GM12878 (cell line): ENCODE data around the gene TTR. TPM values are rescaled to one million over a fixed set of nuclear protein-coding genes. Genes with fewer than 3 reads are reported as not detected.

Experiments used
- ATAC-seq: fragments of 200-7000 bp; cut with Tn5 transposase; 3 replicates; pipeline ENCODE4 v1.9.1; 2020; ENCODE audit warnings: mild to moderate bottlenecking, moderate library complexity
- BruUV-seq: library from RNA; stranded (reverse); fragments of 400-500 nt; replicated peaks from 2 replicates; lab custom pipeline; 2021; lab: Mats Ljungman, UMichigan
- CTCF ChIA-PET: fragments of 300-600 bp; sonication (Branson Sonifier 250); formaldehyde crosslinking; extraction: SDS; loops from one replicate; lab custom pipeline; 2021; ENCODE audit warnings: inconsistent platforms; lab: Yijun Ruan, JAX
- POLR2A ChIA-PET: fragments of 350-600 bp; formaldehyde crosslinking; extraction: SDS; loops from one replicate; lab custom pipeline; 2021; ENCODE audit warnings: inconsistent platforms; lab: Charles Lee
- RAD21 ChIA-PET: fragments of 300-600 bp; sonication (Branson Sonifier 250); formaldehyde crosslinking; loops from one replicate; lab custom pipeline; 2023; ENCODE audit warnings: antibody characterized with exemption; ENCODE audit not compliant: unreplicated experiment; lab: Charles Lee
- SMC1A ChIA-PET: fragments of 300-600 bp; sonication (Branson Sonifier 250); formaldehyde crosslinking; loops from one replicate; lab custom pipeline; 2023; ENCODE audit not compliant: unreplicated experiment, uncharacterized antibody; lab: Charles Lee
- DNase-seq: peaks from one replicate; pipeline ENCODE4 v3.0.0-alpha.2; 2011; ENCODE audit warnings: low read depth, low spot score
- FAIRE-seq: peaks from 3 replicates; lab custom pipeline; 2011; peaks lifted over from hg19 to GRCh38; lab: Jason Lieb, UNC
- H2AFZ ChIP-seq: 2 replicates; pipeline ENCODE4 v1.6.0; 2011; ENCODE audit warnings: low read depth, low read length, control low read depth; ENCODE audit not compliant: control insufficient read depth
- H3K27ac ChIP-seq: 2 replicates; pipeline ENCODE4 v1.5.1; 2011; ENCODE audit warnings: control low read depth; ENCODE audit not compliant: control insufficient read depth, insufficient read depth
- H3K27me3 ChIP-seq, 2 experiments: replicated peaks in 1 of 2; 2 replicates each; pipeline versions ENCODE4 v1.6.0 to v1.6.1; 2011; ENCODE audit warnings: low read length in 1 of 2; ENCODE audit not compliant: control insufficient read depth in 2 of 2, insufficient read depth in 2 of 2
- H3K36me3 ChIP-seq, 2 experiments: 2 replicates each; pipeline ENCODE4 v1.5.1; 2011; ENCODE audit warnings: low read length in 1 of 2; ENCODE audit not compliant: control insufficient read depth in 2 of 2, insufficient read depth in 2 of 2
- H3K4me1 ChIP-seq: 2 replicates; pipeline ENCODE4 v1.6.1; 2011; ENCODE audit warnings: mild to moderate bottlenecking, low read length, moderate library complexity, mixed read lengths; ENCODE audit not compliant: control insufficient read depth, insufficient read depth
- H3K4me2 ChIP-seq: 2 replicates; pipeline ENCODE4 v1.6.0; 2011; ENCODE audit warnings: control low read depth; ENCODE audit not compliant: control insufficient read depth, insufficient read depth
- H3K4me3 ChIP-seq: fragments of 200-600 bp; sonication (generic); 2 replicates; pipeline ENCODE4 v1.5.1; 2016
- H3K79me2 ChIP-seq: 2 replicates; pipeline ENCODE4 v1.6.0; 2011; ENCODE audit warnings: low read length; ENCODE audit not compliant: control insufficient read depth, insufficient read depth
- H3K9ac ChIP-seq: 2 replicates; pipeline ENCODE4 v1.8.0; 2011; ENCODE audit warnings: low read length, control low read depth, mixed read lengths; ENCODE audit not compliant: control insufficient read depth, insufficient read depth
- H3K9me3 ChIP-seq: replicated peaks from 3 replicates; pipeline ENCODE4 v1.5.1; 2011; ENCODE audit warnings: mild to moderate bottlenecking, low read length; ENCODE audit not compliant: control insufficient read depth, insufficient read depth
- H4K20me1 ChIP-seq: 2 replicates; pipeline ENCODE4 v1.6.0; 2011; ENCODE audit not compliant: control insufficient read depth, insufficient read depth
- BHLHE40 ChIP-seq, 2 experiments: fragments of 450-650 bp in 1 of 2; IDR thresholded peaks; 2 replicates each; pipeline ENCODE4 v1.6.1; 2011 to 2017; ENCODE audit warnings: low read depth in 2 of 2, borderline replicate concordance in 1 of 2, improper control_type of control experiment in 1 of 2, low read length in 1 of 2, mild to moderate bottlenecking in 1 of 2
- CBX3 ChIP-seq: fragments of 200-600 bp; sonication (generic); IDR thresholded peaks from 2 replicates; pipeline ENCODE4 v1.6.1; 2016; ENCODE audit warnings: low read depth, borderline replicate concordance
- CBX5 ChIP-seq: sonication (generic); IDR thresholded peaks from 2 replicates; pipeline ENCODE4 v1.6.1; 2016; ENCODE audit warnings: low read depth, moderate library complexity, mild to moderate bottlenecking, inconsistent platforms
- FOXK2 ChIP-seq: fragments of 450-650 bp; IDR thresholded peaks from 2 replicates; pipeline ENCODE4 v1.6.1; 2017; ENCODE audit warnings: mild to moderate bottlenecking, moderate library complexity
- KDM1A ChIP-seq: fragments of 200-600 bp; sonication (generic); IDR thresholded peaks from 2 replicates; pipeline ENCODE4 v1.6.1; 2016; ENCODE audit warnings: borderline replicate concordance
- MXI1 ChIP-seq: fragments of 150-350 bp; IDR thresholded peaks from 2 replicates; pipeline ENCODE4 v1.6.1; 2011; ENCODE audit warnings: low read depth, mild to moderate bottlenecking, inconsistent platforms, low read length, improper control_type of control experiment
- RCOR1 ChIP-seq: conservative IDR thresholded peaks from 2 replicates; pipeline ENCODE4 v1.6.1; 2012; ENCODE audit warnings: low read depth, low read length, improper control_type of control experiment
- SIX5 ChIP-seq: IDR thresholded peaks from 2 replicates; pipeline ENCODE4 v1.6.1; 2011; ENCODE audit warnings: mild to moderate bottlenecking, low read depth, low read length, moderate library complexity; ENCODE audit not compliant: severe bottlenecking
- TCF7 ChIP-seq: IDR thresholded peaks from 2 replicates; pipeline ENCODE4 v1.6.1; 2014; ENCODE audit warnings: antibody characterized with exemption, borderline replicate concordance
- ZNF207 ChIP-seq: fragments of 450-650 bp; IDR thresholded peaks from 2 replicates; pipeline ENCODE4 v1.6.1; 2014; ENCODE audit warnings: antibody characterized with exemption, mild to moderate bottlenecking, borderline replicate concordance
- WGBS: methylation state at CpG from one replicate; pipeline ENCODE4 v1.1.6; 2016; ENCODE audit warnings: low lambda C conversion rate; ENCODE audit not compliant: insufficient replicate concordance, insufficient coverage; ENCODE audit errors: missing lambda C conversion rate; 5-methylcytosine and 5-hydroxymethylcytosine counted together
- in situ Hi-C: fragments of 300-500 bp; cut with MboI; formaldehyde crosslinking; loops from 9 replicates; pipeline ENCODE4 v1.14.3; 2018; ENCODE audit warnings: mixed read lengths
- intact Hi-C: fragments of 100-400 bp; cut with micrococcal nuclease; formaldehyde crosslinking; loops from one replicate; pipeline ENCODE4 v1.14.2; 2022; ENCODE audit not compliant: unreplicated experiment
- polyA plus RNA-seq, 11 experiments: library from polyadenylated mRNA; depleted of rRNA in 4 of 11; unstranded in 6 of 11; stranded (reverse) in 5 of 11; fragments of >200 nt; fragmentation: Nextera tagmentation in 4 of 11; fragmentation: Illumina TruSeq in 1 of 11; extraction: Ambion mirVana in 4 of 11; extraction: Trizol in 1 of 11; gene quantifications; 1 replicate in 1 of 11; 2 replicates in 10 of 11; pipeline versions ENCODE4 v1.2.1 to v1.2.3, GENCODE V29; 2011 to 2016; ENCODE audit warnings: inconsistent platforms in 2 of 11, missing spikeins in 2 of 11, low read depth in 1 of 11
- total RNA-seq, 4 experiments: library from RNA; depleted of rRNA in 3 of 4; stranded (reverse); fragments of >200 nt in 3 of 4; fragmentation: Illumina TruSeq in 1 of 4; extraction: Trizol in 1 of 4; gene quantifications; 2 replicates each; pipeline versions ENCODE4 v1.2.1 to v1.2.3, GENCODE V29; 2013 to 2021
- TF ChIP-seq, protein P1 (sequence below): IDR thresholded peaks from 2 replicates; pipeline ENCODE4 v1.6.1; 2011; ENCODE audit warnings: mild to moderate bottlenecking, low read depth, low read length, moderate library complexity; ENCODE audit not compliant: insufficient replicate concordance
- TF ChIP-seq, protein P2 (sequence below): IDR thresholded peaks from 2 replicates; pipeline ENCODE4 v1.6.1; 2011; ENCODE audit warnings: borderline replicate concordance, low read depth, mild to moderate bottlenecking, moderate library complexity, mixed read lengths, low read length; ENCODE audit not compliant: insufficient read depth; ENCODE audit errors: extremely low read length
- TF ChIP-seq, protein P3 (sequence below): fragments of 450-650 bp; IDR thresholded peaks from 2 replicates; pipeline ENCODE4 v1.6.1; 2017; ENCODE audit warnings: mild to moderate bottlenecking, moderate library complexity

TTR gene
- total and polyA plus RNA-seq, 10 of the 15 experiments (the other 5 are each of a cell fraction or from before 2014, with no cell fraction given): 0.05 to 1.2 TPM; not detected in 8

DNA sequence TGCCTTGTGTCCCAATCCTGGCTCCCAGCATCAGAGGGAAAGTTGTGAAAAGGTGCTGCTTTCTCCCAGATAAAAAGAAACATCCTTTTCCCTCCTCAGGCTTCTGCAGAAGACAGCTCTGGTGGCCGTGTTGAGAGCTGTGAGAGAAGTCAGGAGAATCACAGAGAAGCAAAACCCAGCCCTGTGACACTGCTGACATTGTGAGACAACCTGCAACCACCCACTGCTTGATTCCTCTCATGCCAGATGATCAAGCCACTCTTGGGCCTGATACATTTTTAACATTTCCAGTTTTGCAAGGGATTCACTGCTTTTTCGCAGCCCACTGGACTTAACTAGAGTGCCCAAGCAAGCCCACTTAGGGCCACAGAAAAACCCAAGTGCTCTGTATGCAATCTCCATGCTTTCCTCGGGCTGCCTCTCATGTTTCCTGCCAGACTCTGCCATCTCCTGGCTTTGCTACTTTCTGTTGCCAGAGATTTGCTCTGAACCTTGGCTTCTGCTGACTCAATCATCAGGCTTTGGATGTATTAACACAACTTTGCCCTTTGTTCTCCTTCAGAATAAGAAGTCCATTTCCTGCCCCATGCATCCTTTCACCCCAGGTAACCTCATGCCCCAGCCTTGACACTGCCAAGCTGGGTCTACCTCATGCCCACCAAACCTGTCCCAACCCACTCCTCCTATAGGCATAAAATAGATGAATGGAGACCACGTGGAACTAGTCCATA, 24.9 kb upstream of the TTR start:
- no peak overlapping the region; the same call in 1 of the 2 replicates for H2AFZ ChIP-seq
- no peak overlapping the region for H3K9ac ChIP-seq
- no peak for ATAC-seq
- POLR2A ChIA-PET: no interaction called here
- BruUV-seq: no TSS peak
- CTCF ChIA-PET: interaction anchor here (0.8 to 2.4 kb wide), 4 partner anchors 120 to 597 kb away, joined by 3 to 8 read pairs (median 4); no protein-coding TSS in a partner anchor
- in situ Hi-C loops (no loop called here), intact Hi-C loops (no loop called here)
- no peaks in the 10 kb centered on the region for H3K27me3 ChIP-seq
- no peak overlapping the region for H3K4me3 ChIP-seq
- H3K4me2 ChIP-seq: no peak overlapping the region
- 24% methylated on average over 4 of the region's 4 CpGs for WGBS
- DNase-seq: no peak
- RAD21 ChIA-PET: interaction anchor here (0.6 to 1.6 kb wide), 3 partner anchors 66 to 569 kb away, joined by 3 to 10 read pairs (median 3); no protein-coding TSS in a partner anchor
- H3K27ac ChIP-seq: no peak overlapping the region
- no peaks in the 10 kb centered on the region for H3K4me1 ChIP-seq
- no peaks in the 10 kb centered on the region for H3K9me3 ChIP-seq
- H3K36me3 ChIP-seq: no peaks in the 10 kb centered on the region
- no peaks in the 10 kb centered on the region for H4K20me1 ChIP-seq
- H3K79me2 ChIP-seq: no peaks in the 10 kb centered on the region
- SMC1A ChIA-PET: interaction anchor here (0.5 to 0.7 kb wide), 2 partner anchors 65 to 99 kb away, joined by 3 read pairs; no protein-coding TSS in a partner anchor
- FAIRE-seq: no peak
- TF ChIP-seq, protein P1, sequence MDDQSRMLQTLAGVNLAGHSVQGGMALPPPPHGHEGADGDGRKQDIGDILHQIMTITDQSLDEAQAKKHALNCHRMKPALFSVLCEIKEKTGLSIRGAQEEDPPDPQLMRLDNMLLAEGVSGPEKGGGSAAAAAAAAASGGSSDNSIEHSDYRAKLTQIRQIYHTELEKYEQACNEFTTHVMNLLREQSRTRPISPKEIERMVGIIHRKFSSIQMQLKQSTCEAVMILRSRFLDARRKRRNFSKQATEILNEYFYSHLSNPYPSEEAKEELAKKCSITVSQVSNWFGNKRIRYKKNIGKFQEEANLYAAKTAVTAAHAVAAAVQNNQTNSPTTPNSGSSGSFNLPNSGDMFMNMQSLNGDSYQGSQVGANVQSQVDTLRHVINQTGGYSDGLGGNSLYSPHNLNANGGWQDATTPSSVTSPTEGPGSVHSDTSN: no peak
- no peak for TF ChIP-seq TCF7
- TF ChIP-seq CBX5: no peak
- no peak for TF ChIP-seq FOXK2
- no peak for TF ChIP-seq CBX3
- TF ChIP-seq KDM1A: no peak
- TF ChIP-seq, protein P2, sequence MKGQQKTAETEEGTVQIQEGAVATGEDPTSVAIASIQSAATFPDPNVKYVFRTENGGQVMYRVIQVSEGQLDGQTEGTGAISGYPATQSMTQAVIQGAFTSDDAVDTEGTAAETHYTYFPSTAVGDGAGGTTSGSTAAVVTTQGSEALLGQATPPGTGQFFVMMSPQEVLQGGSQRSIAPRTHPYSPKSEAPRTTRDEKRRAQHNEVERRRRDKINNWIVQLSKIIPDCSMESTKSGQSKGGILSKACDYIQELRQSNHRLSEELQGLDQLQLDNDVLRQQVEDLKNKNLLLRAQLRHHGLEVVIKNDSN: no peak
- TF ChIP-seq SIX5: no peak
- TF ChIP-seq BHLHE40 (IDR thresholded peaks at IDR 0.05; ENCODE audit: borderline replicate concordance in 1 of 2, low read depth in 2 of 2, low read length in 1 of 2): no peak
- no peak for TF ChIP-seq RCOR1
- TF ChIP-seq, protein P3, sequence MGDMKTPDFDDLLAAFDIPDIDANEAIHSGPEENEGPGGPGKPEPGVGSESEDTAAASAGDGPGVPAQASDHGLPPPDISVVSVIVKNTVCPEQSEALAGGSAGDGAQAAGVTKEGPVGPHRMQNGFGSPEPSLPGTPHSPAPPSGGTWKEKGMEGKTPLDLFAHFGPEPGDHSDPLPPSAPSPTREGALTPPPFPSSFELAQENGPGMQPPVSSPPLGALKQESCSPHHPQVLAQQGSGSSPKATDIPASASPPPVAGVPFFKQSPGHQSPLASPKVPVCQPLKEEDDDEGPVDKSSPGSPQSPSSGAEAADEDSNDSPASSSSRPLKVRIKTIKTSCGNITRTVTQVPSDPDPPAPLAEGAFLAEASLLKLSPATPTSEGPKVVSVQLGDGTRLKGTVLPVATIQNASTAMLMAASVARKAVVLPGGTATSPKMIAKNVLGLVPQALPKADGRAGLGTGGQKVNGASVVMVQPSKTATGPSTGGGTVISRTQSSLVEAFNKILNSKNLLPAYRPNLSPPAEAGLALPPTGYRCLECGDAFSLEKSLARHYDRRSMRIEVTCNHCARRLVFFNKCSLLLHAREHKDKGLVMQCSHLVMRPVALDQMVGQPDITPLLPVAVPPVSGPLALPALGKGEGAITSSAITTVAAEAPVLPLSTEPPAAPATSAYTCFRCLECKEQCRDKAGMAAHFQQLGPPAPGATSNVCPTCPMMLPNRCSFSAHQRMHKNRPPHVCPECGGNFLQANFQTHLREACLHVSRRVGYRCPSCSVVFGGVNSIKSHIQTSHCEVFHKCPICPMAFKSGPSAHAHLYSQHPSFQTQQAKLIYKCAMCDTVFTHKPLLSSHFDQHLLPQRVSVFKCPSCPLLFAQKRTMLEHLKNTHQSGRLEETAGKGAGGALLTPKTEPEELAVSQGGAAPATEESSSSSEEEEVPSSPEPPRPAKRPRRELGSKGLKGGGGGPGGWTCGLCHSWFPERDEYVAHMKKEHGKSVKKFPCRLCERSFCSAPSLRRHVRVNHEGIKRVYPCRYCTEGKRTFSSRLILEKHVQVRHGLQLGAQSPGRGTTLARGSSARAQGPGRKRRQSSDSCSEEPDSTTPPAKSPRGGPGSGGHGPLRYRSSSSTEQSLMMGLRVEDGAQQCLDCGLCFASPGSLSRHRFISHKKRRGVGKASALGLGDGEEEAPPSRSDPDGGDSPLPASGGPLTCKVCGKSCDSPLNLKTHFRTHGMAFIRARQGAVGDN: no peak
- TF ChIP-seq MXI1: no peak
- TF ChIP-seq ZNF207: no peak
